ENCODE measurements around the gene CHRNA5.

Gene CHRNA5

GRCh38 chr15:78641749-78642275 lies 76.5 kb downstream of the CHRNA5 start:
- FAIRE-seq (no peak), DNase-seq (ENCODE audit: insufficient read length, low spot score) (no peak)
- no peak for TF ChIP-seq POLR2AphosphoS5 (IDR thresholded peaks at IDR 0.05; ENCODE audit: low read depth, low read length)
- TF ChIP-seq PAX5 (IDR thresholded peaks at IDR 0.05; ENCODE audit: insufficient read depth, low read length, severe bottlenecking) = no peak

GRCh38 chr15:78642331-78642730 lies 77.0 kb downstream of the CHRNA5 start:
- FAIRE-seq = no peak
- no peak for DNase-seq (ENCODE audit: insufficient read length, low spot score)
- TF ChIP-seq SPI1 (IDR thresholded peaks at IDR 0.05; ENCODE audit: low read depth, low read length) = no peak
- no peak for TF ChIP-seq TAF1 (IDR thresholded peaks at IDR 0.05; ENCODE audit: low read depth, low read length)
- TF ChIP-seq POLR2A (IDR thresholded peaks at IDR 0.05; ENCODE audit: low read depth, low read length) = no peak
- no peak for TF ChIP-seq POU2F2 (IDR thresholded peaks at IDR 0.05; ENCODE audit: low read depth, low read length)
- no peak for TF ChIP-seq PAX5 (IDR thresholded peaks at IDR 0.05; ENCODE audit: insufficient read depth, low read length, severe bottlenecking)
- no peak for TF ChIP-seq POLR2AphosphoS5 (IDR thresholded peaks at IDR 0.05; ENCODE audit: low read depth, low read length)
